ENCODE data around the gene NAA60.
A peak's percentile ranks its signal among the peaks of the same experiment; 100 is the strongest.

Gene NAA60

DNA sequence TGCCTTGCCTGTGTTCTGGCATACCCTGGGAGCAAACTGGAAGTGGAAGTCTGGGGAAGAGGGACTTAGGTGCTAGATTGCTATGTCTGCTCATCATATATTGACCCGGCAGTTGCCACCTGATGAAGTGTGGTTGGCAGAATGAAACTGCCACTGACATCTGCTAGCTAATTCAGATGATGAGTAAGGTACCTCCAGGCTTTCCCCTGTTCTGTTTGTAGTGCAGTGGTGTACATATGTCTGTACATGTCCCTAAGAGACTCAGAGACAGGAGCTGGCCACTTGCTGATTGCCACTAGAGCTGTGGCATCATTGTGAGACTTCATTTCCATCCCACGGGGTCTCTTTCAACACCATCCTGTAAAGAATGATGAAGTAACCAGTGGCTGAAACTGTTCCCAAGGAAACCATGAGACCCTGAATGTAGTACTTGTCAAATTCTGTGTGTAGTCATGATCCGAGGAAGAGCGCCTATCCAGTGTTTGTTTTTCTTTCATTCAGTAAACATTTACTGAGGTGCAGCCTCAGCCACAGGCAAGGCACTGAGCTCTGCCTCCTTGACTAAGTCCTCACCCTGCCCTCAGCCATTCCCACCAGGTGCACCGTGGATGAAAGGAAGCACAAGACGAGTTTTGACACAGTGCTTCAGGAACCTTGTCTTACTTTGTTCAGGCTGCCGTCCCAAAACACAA is 70.6 kb downstream of the NAA60 start:
- no peak for DNase-seq

DNA sequence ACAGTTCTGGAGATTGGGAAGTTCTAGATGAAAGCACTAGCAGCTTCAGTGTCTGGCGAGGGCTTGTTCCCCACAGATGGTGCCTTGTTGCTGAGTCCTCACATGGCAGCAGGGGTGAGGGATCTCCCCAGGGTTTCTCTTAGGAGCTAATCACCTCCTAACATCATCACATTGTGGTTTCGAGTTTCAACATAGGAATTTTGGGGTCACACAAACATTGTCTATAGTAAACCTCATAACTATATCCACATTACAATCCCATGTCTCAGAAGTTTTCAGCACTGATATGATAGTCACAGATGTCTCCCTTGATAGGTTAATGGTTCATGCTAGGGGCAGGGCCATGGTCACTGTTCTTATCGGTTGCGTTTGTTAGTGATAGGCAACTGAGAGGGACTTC is 71.1 kb downstream of the NAA60 start:
- peak; percentile 70 for DNase-seq

DNA sequence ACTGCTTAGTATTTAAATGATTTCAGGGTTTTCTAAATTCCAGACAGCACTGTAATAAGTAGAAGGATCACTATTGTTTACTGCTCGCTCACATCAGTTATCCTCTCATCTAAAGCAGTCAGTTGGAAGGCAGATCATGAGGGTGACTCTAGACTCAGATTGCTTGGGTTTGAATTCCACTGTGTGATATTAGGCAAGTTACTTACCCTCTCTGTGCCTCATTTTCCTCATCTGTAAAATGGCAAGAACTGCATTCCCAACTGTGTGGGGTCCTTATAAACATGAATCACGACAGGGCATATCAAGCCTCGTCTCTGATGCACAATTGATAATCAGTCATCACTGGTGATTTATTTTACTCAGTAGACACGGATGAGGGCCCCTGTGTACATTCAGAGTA is 72.4 kb downstream of the NAA60 start:
- no peak for DNase-seq

DNA sequence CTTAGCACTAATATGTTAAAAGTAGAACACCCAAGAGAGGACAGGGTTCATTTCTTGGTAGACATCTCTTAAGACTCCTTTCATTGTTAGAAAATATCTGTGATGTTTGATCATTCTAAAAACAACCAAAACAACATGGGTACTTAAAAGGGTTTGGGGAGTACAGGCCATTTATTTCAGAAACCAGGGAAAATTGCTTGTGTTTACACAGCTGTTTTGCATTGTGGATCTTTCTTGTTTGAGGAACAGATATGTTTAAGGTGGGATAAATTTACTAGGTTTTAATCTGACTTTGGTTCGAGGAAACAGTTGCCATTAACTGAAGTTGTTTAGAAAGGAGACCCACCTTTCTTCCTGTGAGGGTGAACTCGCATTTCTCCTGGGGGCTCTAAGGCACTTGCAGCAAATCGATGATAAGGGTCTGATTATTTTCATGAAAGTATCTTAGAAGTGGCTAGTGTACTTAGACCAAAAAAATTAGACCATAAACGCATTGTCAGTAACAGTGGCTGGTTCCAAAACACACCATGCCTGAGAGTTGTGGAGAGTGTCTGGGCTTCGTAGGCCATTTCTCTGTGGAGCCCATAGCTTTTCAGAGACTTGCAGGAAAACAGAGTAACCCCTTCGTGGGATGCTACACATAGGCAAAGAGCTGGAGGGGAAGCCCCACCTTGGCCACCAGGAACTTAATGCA is 75.0 kb downstream of the NAA60 start:
- DNase-seq = no peak

DNA sequence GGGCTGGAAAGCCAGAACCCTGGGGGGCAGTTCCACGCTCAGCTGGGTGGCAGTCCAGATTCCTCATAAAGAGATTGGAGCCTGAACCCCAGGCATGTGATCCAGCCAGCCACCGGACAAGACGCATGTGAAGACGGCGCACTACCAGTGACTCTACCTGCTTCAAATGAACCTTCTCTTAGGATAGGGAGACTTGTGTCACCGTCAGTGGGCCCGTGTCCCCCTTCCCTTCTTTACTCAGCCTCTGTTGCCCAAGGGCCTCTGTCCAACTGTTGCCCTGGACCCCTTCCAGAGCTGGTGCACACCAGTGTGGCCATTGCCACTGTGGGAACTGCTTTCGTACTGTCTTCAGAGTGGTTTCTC is 75.5 kb downstream of the NAA60 start:
- DNase-seq = no peak

DNA sequence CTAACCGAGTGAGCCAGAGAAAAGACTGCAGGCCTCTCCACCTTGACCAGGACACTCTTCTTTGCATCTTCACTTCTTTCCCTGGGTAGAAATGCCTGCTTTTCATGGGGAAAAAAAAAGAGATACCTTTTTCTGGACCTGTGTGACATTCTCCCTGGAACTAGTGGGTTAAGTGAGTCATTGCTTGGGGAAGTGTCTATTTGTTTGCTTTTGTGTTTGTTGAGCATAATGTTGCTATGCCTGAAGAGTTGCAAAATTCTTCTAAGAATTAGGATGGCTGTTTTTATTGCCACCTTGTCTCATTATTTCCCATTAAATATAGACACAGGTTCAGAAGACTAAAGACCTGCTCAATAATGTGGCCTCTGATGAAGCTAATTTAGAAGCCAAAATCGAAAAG is 76.1 kb downstream of the NAA60 start:
- DNase-seq = no peak

DNA sequence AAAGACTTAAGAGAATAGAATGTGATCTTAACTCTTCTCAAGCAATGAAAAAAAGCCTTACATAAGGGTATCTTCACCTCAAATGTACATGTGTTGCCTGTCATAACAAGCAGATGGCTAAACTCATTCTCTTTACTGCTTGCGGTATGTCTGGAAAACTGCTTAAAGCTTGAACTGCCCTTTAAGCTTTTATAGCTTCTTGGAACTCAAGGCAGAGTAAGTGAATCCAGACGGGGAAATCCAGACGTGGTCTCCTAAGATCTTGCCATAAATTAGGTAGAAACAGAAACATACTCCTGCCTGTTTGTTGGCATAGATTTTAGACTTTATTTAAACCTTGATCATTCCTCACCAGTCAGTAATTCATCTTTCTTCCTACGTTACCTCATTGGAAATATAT is 76.9 kb downstream of the NAA60 start:
- DNase-seq = peak; percentile 91

DNA sequence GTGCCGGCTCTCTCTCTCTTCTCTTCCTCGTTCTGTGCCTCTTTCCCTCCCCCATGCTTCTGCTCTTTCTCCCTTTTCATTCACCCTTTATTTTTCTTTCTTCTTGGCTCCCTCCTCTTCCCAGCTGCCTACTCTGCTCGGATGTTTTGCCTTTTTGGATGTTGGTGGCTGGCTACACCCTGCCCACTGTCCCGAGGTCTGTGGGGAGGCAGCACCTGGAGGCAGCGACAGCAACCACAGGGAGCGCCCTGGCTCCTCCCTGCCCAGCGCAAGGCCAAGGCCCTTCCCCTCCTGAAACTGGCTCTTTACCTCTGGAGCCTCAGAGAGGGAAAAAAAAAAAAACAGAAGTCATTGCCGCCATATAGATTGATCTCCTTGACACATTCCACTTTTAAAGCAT is 77.4 kb downstream of the NAA60 start:
- DNase-seq = no peak

DNA sequence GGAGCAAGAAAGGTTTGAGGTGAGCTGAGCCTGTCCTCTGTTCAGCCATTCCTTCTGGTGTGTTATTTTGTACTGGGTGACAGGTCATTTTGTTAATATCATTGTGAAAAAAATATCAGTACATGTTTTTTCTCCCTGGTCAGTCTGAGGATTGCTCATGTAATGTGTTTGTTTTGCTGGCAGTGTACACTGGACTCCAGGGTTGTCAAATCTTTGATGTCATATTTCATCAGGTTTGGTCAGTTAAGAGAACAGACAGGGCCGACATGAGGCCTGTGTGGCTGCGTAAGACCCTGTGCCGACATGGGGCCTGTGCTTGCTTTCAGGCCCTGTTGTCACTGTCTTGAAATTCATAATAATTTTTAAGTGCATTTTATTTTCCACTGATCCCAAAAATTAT is 79.8 kb downstream of the NAA60 start:
- DNase-seq = no peak

DNA sequence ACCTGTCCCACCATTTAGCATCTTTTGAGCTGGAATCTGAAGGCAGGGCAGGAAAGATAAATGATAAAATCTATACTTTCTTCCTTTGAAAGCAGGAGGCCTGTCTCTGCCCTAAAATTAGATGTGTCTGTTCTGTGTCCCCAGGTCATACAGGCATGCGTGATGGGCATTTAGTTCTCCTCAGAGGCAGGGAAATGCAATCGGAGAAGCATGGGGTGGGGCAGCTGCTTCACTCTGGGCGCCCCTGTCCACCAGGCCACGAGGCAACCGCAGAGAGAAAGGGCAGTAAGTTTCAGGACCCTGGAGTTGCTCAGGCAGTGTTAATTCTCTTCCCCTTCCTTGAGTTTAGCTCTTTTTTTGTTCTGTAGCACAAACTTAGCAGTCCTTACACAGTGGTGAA is 82.5 kb downstream of the NAA60 start:
- DNase-seq = no peak

DNA sequence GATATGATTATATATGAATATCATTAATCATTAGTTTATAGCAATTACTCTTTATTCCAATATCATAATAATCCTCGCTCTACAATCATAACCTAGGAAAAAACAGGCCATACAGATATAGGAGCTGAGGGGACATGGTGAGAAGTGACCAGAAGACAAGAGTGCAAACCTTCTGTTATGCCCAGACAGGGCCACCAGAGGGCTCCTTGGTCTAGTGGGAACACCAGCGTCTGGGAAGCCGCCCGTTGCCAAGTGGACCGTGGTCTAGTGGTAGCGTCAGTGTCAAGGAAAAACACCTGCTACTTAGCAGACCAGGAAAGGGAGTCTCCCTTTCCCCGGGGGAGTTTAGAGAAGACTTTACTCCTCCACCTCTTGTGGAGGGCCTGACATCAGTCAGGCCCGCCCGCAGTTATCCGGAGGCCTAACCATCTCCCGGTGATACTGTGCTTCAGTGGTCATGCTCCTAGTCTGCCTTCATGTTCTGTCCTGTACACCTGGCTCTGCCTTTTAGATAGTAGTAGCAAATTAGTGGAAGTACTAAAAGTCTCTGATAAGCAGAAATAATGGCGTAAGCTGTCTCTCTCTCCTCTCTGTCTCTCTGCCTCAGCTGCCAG is 83.8 kb downstream of the NAA60 start:
- DNase-seq = peak; percentile 27

DNA sequence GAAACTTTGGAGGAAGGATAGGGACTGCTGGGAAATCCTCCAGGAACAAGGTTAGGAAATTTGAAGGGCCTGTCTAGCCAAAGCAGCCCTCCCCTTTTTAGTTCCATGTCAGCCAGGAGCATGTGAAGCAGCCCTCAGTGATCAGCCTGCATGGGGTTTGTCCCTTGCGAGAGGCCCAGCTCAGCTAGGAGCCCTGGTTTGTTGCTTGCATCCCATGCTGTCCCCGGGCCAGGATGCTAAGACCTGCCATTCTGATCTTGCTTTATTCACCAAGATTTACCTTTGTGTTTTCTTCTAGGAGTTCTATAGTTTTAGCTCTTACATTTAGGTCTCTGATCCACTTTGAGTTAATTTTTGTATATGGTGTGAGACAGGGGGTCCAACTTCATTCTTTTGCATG is 84.9 kb downstream of the NAA60 start:
- DNase-seq = no peak

DNA sequence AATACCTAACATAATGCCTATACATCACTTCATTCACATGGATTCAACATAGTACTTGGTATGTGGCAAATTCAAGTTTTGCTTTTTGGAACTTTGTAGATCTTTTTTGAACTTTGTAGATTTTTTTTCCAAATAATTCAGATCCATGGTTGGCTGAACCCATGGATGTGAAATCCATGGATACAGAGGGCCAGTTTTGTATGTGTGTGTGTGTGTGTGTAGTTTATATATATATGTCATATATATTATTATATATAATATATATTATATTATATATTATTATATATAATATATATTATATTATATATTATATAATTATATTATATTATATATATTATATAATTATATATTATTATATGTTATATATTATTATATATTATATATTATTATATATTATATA is 85.7 kb downstream of the NAA60 start:
- no peak for DNase-seq

DNA sequence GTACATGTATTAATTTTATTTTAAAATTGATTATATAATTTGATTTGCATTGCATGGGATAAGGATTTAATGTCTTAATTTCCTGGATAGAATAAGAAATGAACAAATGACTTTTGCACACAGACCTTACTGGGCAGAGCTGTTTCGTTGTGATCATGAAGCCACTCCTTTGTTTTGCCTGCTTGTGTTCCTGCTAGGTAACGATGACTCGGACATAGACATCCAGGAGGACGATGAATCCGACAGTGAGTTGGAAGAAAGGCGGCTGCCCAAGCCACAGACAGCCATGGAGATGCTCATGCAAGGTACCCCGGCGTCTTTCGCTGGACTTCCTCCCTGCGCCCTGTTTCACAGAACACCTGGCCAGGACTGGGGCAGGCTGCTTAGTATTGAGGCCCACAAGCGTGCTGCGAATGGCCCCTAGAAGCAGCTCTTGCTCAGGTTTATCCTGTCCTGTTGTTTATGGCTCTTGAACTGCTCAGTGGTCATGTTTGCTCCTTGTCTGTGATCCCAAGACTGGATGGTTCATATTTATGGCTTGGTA is 87.0 kb downstream of the NAA60 start:
- DNase-seq = no peak

DNA sequence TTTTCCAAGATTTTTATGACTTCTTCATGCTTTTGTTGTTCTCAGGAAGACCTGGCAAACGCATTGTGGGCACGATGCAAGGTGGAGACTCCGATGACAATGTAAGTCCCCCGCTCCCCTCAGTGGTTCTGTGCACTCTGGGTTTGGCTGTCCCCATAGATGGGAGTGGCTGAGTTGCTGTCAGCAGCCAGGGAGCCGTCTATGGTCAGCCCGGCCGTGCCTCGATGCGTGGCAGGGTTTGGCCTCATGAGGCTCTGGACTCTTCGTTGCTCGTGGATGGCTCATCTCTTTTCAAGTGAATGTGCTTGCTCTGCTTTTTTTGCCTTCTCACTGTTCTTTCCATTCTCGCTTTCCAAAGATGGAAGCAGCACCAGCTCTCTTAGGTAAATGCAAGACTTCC is 89.3 kb downstream of the NAA60 start:
- DNase-seq = no peak

DNA sequence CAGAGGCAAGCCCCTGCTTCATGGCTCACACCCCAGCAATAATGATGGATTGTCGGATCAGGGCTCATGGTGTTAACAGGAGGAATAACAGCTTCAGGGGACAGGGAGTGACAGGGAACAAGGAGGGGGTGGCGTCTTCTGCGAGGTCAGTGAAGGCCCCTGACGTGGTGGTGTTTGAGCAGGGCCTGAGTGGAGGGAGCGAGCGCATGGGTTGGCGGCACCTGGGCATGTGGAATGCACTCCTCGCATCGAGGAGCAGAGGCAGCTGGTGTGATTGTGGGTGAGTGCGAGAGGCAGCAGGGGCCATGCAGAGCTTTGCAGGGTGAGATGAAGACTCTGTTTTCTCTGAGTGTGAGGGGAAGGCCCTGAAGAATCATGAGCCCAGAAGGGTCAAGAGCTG is 90.6 kb downstream of the NAA60 start:
- DNase-seq = no peak

DNA sequence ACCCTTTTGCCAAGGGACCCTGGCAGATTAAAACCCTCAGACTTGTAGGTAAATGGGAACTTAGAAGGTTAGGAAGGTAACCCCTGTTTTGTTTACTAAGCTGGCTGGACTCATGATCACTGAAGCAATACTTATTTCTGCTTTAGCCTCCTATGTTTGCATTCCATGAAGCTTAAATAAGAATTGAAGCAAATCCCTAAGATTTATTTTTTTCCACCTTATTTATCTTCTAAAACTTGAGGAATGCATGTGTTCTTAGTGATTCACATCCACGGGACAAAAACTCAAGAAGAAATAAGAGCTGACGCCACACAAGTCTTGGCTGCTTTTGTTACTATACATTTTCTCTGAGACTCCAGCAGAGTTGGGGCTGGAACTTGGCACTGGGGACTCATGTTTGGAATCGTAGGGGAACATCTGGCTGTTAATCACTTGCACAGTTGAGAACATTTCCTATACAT is 92.8 kb downstream of the NAA60 start:
- peak; percentile 78 for DNase-seq
